CD4-positive, alpha-beta T cell treated with Interleukin-17A for 4 hours (primary cell): Measurements from ENCODE around the gene PNLDC1.
"Not testable (repeated sequence)": the region's sequence is repeated elsewhere in the genome, so short reads cannot be mapped to it uniquely, and the experiment has no call there.

Experiments
- DNase-seq: peaks from one replicate; pipeline ENCODE4 v3.0.0-alpha.2; 2020; ENCODE audit warnings: mixed read lengths

Gene PNLDC1

DNA sequence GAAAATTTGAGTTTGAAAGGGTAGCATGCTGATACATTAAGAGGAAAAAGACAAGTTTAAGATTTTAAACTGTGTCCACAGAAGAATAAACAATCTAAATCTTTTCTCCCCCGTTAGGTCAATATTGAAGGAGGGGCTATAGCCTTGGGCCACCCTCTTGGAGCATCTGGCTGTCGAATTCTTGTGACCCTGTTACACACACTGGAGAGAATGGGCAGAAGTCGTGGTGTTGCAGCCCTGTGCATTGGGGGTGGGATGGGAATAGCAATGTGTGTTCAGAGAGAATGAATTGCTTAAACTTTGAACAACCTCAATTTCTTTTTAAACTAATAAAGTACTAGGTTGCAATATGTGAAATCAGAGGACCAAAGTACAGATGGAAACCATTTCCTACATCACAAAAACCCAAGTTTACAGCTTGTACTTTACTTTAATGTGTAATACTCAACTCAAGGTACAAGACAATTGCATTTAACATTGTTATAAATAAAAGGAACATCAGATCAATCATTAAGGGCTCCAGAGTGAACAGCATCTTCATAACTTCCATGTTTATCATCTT is 21.5 kb upstream of the PNLDC1 start:
- DNase-seq: no peak

DNA sequence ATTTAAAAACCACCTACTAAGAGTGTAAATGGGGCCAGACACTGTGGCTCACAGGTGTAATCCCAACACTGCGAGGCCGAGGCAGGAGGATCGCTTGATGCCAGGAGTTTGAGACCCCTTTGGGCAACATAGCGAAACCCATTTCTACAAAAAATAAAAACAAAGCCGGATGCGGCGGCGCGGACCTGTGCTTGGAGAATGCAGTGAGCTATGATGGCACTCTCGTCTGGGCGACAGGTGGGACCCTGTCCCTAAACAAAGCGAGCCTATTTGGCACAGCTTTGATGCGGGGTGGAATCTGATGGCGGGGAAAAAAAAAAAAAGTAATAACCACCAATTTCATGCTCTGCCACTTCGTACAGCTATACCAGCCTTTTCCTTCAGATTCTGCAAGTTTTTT is 11.8 kb upstream of the PNLDC1 start:
- peak; percentile 12 for DNase-seq

GRCh38 chr6:159788753-159789376 is 11.2 kb upstream of the PNLDC1 start:
- peak; percentile 30 for DNase-seq

GRCh38 chr6:159789377-159790148 is 10.5 kb upstream of the PNLDC1 start, which contains the start of gene TCP1:
Gene TCP1 (minus strand): TSS chr6:159789602. CDS start chr6:159789468, 134 bp downstream.
- DNase-seq: peak; percentile 99

- DNase-seq: peak; percentile 90
Measured at GRCh38 chr6:159790149-159790955, 9.7 kb upstream of the PNLDC1 start, which contains the start of gene MRPL18. Gene MRPL18 (plus strand): TSS chr6:159790467. CDS start chr6:159790588, 121 bp downstream.

GRCh38 chr6:159790956-159791598 is 9.0 kb upstream of the PNLDC1 start:
- DNase-seq: no peak

GRCh38 chr6:159794976-159795375 is 5.1 kb upstream of the PNLDC1 start:
- DNase-seq: not testable (repeated sequence)

DNA sequence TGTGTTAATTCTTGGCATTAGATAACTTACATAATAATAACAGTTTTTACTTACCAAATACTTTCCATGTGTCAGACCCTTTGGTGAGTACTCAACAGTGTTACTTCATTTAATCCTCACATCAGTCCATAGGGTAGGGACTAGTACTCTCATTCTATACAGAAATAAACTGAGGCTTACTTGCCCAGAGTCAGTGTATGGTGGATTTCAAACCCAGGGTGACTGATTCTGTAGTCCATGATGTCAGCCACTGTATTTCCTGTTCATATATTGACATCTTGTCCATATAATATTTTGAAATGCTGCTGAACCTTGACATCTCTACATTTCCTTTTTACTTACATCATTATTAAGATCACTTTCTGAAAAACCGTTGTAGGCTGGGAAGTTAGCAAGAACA is 2.5 kb upstream of the PNLDC1 start:
- DNase-seq: no peak

- DNase-seq: no peak
Measured at GRCh38 chr6:159801935-159802334, 1.9 kb downstream of the PNLDC1 start.

- DNase-seq: no peak
Measured at GRCh38 chr6:159804504-159804903, 4.4 kb downstream of the PNLDC1 start.

- DNase-seq: no peak
Measured at GRCh38 chr6:159805440-159806020, 5.5 kb downstream of the PNLDC1 start.

DNA sequence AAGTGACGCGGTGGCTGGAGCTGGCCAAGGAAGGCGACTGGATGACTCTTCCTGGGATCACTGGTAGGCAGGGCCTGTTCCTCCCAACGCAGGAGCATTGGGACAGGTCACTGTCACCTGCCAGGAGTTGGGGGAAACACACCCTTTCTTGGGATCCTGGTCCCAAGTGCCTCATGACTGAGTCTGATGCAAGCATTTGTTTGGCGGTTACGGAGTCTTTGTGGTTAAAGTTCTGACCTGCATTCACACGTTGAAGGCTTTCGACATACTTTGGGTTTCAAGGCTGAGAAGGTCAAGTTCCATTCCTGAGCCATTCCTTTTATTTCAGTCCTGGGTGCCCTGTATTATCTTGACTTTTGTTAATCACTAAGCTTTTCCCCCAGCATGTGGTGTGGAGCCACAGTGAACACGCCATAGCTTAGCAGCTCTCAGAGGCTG is 6.0 kb downstream of the PNLDC1 start:
- no peak for DNase-seq

DNA sequence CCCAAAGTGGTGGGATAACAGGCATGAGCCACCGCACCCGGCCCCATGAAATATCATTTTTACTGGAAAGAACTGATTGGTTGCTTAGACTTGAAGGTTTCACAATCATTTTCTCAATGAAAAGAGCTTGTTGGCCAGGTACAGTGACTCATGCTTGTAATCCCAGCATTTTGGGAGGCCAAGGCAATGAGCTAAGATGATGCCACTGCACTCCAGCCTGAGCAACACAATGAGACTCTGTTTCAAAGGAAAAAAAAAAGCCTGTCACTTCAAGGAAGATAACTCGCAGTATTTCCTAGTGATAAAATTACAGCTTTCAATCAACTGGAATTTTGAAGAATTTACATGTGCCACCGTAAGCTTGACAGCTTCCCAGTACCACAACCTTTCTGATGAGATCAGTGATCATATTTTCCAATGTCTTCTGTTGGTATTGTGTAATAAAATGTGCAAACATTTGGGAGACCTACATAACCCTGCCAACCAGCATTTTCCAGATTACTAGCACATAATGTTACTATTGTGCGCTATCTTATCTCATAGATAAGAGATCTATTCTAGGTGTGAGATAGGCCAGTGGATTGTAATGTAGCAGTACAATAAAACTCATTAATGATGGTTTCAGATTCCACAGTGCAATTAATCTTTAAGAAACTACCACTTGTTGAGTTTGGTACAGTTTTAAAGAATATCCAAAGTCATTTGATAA is 7.2 kb downstream of the PNLDC1 start:
- DNase-seq: no peak

- DNase-seq: no peak
Measured at GRCh38 chr6:159808647-159809046, 8.6 kb downstream of the PNLDC1 start.

DNA sequence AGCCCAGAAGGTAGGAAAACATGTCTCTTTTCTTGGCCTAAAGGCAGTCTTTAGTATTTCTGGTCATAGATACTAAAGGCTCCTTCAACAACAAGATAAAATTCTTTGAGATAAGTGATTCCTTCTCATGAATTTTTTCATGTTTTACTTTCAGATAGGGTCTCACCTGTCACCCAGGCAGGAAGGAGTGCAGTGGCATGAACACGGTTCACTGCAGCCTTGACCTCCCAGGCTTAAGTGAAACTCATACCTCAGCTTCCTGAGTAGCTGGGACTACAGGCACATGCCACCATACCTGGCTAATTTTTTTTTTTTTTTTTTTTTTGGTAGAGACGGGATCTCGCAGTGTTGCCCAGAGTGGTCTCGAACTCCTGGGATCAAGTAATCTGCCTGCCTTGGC is 9.1 kb downstream of the PNLDC1 start:
- no peak for DNase-seq

GRCh38 chr6:159813781-159814180 is 13.7 kb downstream of the PNLDC1 start:
- no peak for DNase-seq

DNA sequence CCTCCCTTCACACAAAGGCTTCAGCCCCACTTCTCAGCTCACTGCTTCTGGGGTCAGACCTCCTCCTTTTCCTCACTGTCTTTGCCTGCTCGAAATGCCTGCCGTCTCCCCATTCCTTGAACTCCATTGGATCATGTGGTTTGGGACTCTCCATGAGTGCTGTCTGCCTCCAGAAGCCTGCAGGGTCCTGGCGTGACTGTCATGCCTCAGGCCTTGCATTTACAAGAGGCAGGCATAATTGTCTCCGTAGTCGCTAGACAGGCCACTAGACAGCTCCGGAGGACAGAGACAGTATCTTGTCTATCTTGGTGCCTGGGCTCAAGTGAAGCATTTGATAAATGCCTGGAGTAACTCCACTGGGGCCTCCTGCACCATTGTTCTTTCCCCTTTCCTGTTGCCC is 15.3 kb downstream of the PNLDC1 start:
- DNase-seq: no peak

DNA sequence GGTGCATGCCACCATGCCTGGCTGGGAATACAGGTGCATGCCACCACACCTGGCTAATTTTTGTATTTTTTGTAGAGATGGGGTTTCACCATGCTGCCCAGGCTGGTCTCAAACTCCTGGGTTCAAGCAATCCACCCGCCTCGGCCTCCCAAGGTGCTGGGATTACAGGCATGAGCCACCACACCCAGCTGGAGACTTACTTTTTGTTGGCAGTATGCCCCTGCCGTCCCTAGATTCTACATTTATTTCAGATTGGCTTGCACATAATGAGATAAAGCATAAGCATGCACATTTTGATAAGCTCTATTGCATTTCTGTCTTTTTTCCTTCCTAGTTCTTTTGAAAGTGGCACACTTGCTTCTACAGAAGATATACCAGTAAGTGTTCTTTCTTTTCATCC is 16.7 kb downstream of the PNLDC1 start:
- DNase-seq: not testable (repeated sequence)

GRCh38 chr6:159817951-159818739 is 18.1 kb downstream of the PNLDC1 start:
- DNase-seq: no peak

- no peak for DNase-seq
Measured at GRCh38 chr6:159819098-159819497, 19.0 kb downstream of the PNLDC1 start.
